Keratinocyte (primary cell): Measurements from ENCODE around the gene POLR2C. TPM values are rescaled to one million over a fixed set of nuclear protein-coding genes. Genes with fewer than 3 reads are reported as not detected.

Experiments used
- DNase-seq: peaks from one replicate; pipeline ENCODE4 v3.0.0-alpha.2; 2011; ENCODE audit warnings: low read depth, missing footprints, low spot score
- FAIRE-seq: peaks from 2 replicates; lab custom pipeline; 2011; peaks lifted over from hg19 to GRCh38; lab: Jason Lieb, UNC
- H2AFZ ChIP-seq: 2 replicates; pipeline ENCODE4 v1.6.0; 2012; ENCODE audit warnings: low read length, control low read depth, inconsistent platforms; ENCODE audit not compliant: control insufficient read depth
- H3K27ac ChIP-seq: 2 replicates; pipeline ENCODE4 v1.5.1; 2011; ENCODE audit warnings: low read length; ENCODE audit not compliant: control insufficient read depth, insufficient read depth
- H3K27me3 ChIP-seq: 3 replicates; pipeline ENCODE4 v1.6.0; 2011; ENCODE audit warnings: low read length; ENCODE audit not compliant: control insufficient read depth, insufficient read depth; ENCODE audit errors: extremely low read depth
- H3K36me3 ChIP-seq, 2 experiments: 2 replicates in 1 of 2; 3 replicates in 1 of 2; pipeline ENCODE4 v1.5.1; 2011; ENCODE audit warnings: low read length in 2 of 2, mild to moderate bottlenecking in 1 of 2; ENCODE audit not compliant: control insufficient read depth in 2 of 2, insufficient read depth in 2 of 2; ENCODE audit errors: extremely low read depth in 1 of 2
- H3K4me1 ChIP-seq: 3 replicates; pipeline ENCODE4 v1.5.1; 2011; ENCODE audit warnings: low read length; ENCODE audit not compliant: control insufficient read depth, insufficient read depth; ENCODE audit errors: extremely low read depth
- H3K4me2 ChIP-seq: 3 replicates; pipeline ENCODE4 v1.6.0; 2011; ENCODE audit warnings: low read depth, low read length; ENCODE audit not compliant: control insufficient read depth, insufficient read depth; ENCODE audit errors: extremely low read depth
- H3K4me3 ChIP-seq, 3 experiments: fragments of 200-600 bp in 1 of 3; sonication (generic) in 1 of 3; 2 replicates in 2 of 3; 3 replicates in 1 of 3; pipeline ENCODE4 v1.5.1; 2011 to 2016; ENCODE audit warnings: low read length in 3 of 3, mild to moderate bottlenecking in 3 of 3, control low read depth in 2 of 3, inconsistent platforms in 1 of 3, low read depth in 1 of 3, mixed read lengths in 1 of 3, mixed run types in 1 of 3, moderate library complexity in 1 of 3; ENCODE audit not compliant: control insufficient read depth in 2 of 3, insufficient read depth in 2 of 3; ENCODE audit errors: extremely low read depth in 1 of 3
- H3K79me2 ChIP-seq: 2 replicates; pipeline ENCODE4 v1.6.0; 2012; ENCODE audit warnings: low read length; ENCODE audit not compliant: control insufficient read depth, insufficient read depth
- H3K9ac ChIP-seq: 3 replicates; pipeline ENCODE4 v1.6.0; 2011; ENCODE audit warnings: low read length; ENCODE audit not compliant: control insufficient read depth, insufficient read depth; ENCODE audit errors: extremely low read depth
- H3K9me1 ChIP-seq: 3 replicates; pipeline ENCODE4 v1.6.0; 2011; ENCODE audit warnings: low read length; ENCODE audit not compliant: control insufficient read depth, insufficient read depth; ENCODE audit errors: extremely low read depth
- H3K9me3 ChIP-seq: 2 replicates; pipeline ENCODE4 v1.5.1; 2012; ENCODE audit warnings: low read depth, low read length; ENCODE audit not compliant: control insufficient read depth
- H4K20me1 ChIP-seq: 3 replicates; pipeline ENCODE4 v1.6.0; 2011; ENCODE audit warnings: low read length; ENCODE audit not compliant: control insufficient read depth, insufficient read depth; ENCODE audit errors: extremely low read depth
- CTCF ChIP-seq, 3 experiments: IDR thresholded peaks in 1 of 3; conservative IDR thresholded peaks in 1 of 3; optimal IDR thresholded peaks in 1 of 3; 2 replicates in 2 of 3; 3 replicates in 1 of 3; pipeline versions ENCODE3 to v1.5.1; 2011; ENCODE audit warnings: low read length in 3 of 3, mild to moderate bottlenecking in 3 of 3, moderate library complexity in 2 of 3, control low read depth in 1 of 3, inconsistent platforms in 1 of 3; ENCODE audit not compliant: insufficient read depth in 2 of 3; ENCODE audit errors: extremely low read depth in 1 of 3
- EZH2 ChIP-seq: IDR thresholded peaks from one replicate; pipeline ENCODE4 v1.6.1; 2012; ENCODE audit warnings: inconsistent platforms, mild to moderate bottlenecking, low read length, moderate library complexity
- dilution Hi-C: fragments of 300-500 bp; cut with MboI; formaldehyde crosslinking; loops from one replicate; pipeline ENCODE4 v1.7.0; 2020; ENCODE audit warnings: low sequenced_read_pairs; ENCODE audit not compliant: extremely low pct_ligation_motif_present
- polyA plus RNA-seq, 5 experiments: library from polyadenylated mRNA; depleted of rRNA in 3 of 5; stranded (reverse) in 3 of 5; stranded (forward) in 1 of 5; unstranded in 1 of 5; fragments of >200 nt; gene quantifications; 1 replicate in 1 of 5; 2 replicates in 3 of 5; 3 replicates in 1 of 5; pipeline versions ENCODE4 v1.2.1 to v1.2.3, GENCODE V29; 2011 to 2012; ENCODE audit warnings: missing spikeins in 2 of 5, low read depth in 1 of 5, low replicate concordance in 1 of 5

Gene POLR2C
- polyA plus RNA-seq, 1 donor (not counting 4 experiments of a cell fraction or from before 2014, with no cell fraction given): 74.6 TPM

GRCh38 chr16:57516176-57516725, 53.8 kb downstream of the POLR2C start:
- no peaks in the 10 kb centered on the region for H3K9me1 ChIP-seq
- H3K9me3 ChIP-seq: no peaks in the 10 kb centered on the region
- dilution Hi-C loops: no loop called here
- H3K4me3 ChIP-seq: no peak overlapping the region
- H2AFZ ChIP-seq: no peak overlapping the region
- H3K79me2 ChIP-seq: no peaks in the 10 kb centered on the region
- H3K36me3 ChIP-seq: peaks cover 0 to 2% of the 10 kb centered on the region in 2 experiments
- no peak overlapping the region for H3K9ac ChIP-seq
- DNase-seq (no peak), FAIRE-seq (no peak)
- H3K4me2 ChIP-seq: no peak overlapping the region
- H3K27me3 ChIP-seq: no peaks in the 10 kb centered on the region
- H3K27ac ChIP-seq: no peak overlapping the region
- no peaks in the 10 kb centered on the region for H3K4me1 ChIP-seq
- H4K20me1 ChIP-seq: no peaks in the 10 kb centered on the region
- TF ChIP-seq CTCF (optimal IDR thresholded peaks at IDR 0.05 in 1 of 3, IDR thresholded peaks at IDR 0.05 in 1 of 3, conservative IDR thresholded peaks at IDR 0.05 in 1 of 3; ENCODE audit: extremely low read depth in 1 of 3, insufficient read depth in 2 of 3, low read length in 3 of 3): peak in 1 of 3 experiments; percentile 13
- no peak for TF ChIP-seq EZH2

DNA sequence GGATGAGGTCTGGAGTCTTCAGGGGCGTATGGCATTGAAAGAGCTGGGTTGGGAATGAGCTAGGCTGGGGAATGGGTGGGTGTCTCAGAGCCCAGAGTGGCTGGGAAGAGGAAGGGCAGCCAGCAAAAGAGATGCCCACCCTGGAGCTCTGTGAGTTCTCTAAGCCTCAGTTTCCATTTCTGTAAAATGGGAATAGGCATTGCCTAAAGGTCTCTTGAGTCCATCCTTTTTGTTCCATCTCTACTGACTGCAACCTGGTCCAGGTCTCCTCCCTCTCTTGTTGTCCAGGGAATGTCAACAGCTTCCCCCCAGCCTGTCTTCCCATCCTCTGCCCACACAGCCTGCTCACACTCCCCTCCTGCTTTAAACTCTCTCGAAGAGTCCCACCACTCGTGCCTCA, 54.3 kb downstream of the POLR2C start:
- Histone ChIP-seq H4K20me1 (no peaks in the 10 kb centered on the region), H3K4me1 (no peaks in the 10 kb centered on the region), H3K4me3 (no peak overlapping the region), H3K9me3 (no peaks in the 10 kb centered on the region), H3K9ac (no peak overlapping the region), H2AFZ (no peak overlapping the region), H3K36me3 (peaks cover 0 to 2% of the 10 kb centered on the region in 2 experiments), H3K9me1 (no peaks in the 10 kb centered on the region), H3K27ac (no peak overlapping the region), H3K27me3 (no peaks in the 10 kb centered on the region), H3K4me2 (no peak overlapping the region), H3K79me2 (no peaks in the 10 kb centered on the region)
- dilution Hi-C loops: no loop called here
- TF ChIP-seq CTCF (optimal IDR thresholded peaks at IDR 0.05 in 1 of 3, IDR thresholded peaks at IDR 0.05 in 1 of 3, conservative IDR thresholded peaks at IDR 0.05 in 1 of 3; ENCODE audit: extremely low read depth in 1 of 3, insufficient read depth in 2 of 3, low read length in 3 of 3) (no peak), EZH2 (no peak)
- FAIRE-seq: no peak
- no peak for DNase-seq
